NCI-H460 (cell line): ENCODE data around the gene PRSS22. TPM values are rescaled to one million over a fixed set of nuclear protein-coding genes. Genes with fewer than 3 reads are reported as not detected.
"Not testable (repeated sequence)": the region's sequence is repeated elsewhere in the genome, so short reads cannot be mapped to it uniquely, and the experiment has no call there.

Experiments
- DNase-seq: peaks from one replicate; pipeline ENCODE4 v3.0.0-alpha.2; 2016; ENCODE audit warnings: low read depth; ENCODE audit errors: extremely low read depth
- polyA plus RNA-seq: library from polyadenylated mRNA; depleted of rRNA; stranded (reverse); fragments of >200 nt; gene quantifications from 2 replicates; pipeline ENCODE4 v1.2.3, GENCODE V29; 2014; cell fraction: nucleus; rRNA removed
- total RNA-seq: library from RNA; depleted of rRNA; stranded (reverse); fragments of >200 nt; shearing (Covaris generic); gene quantifications from 2 replicates; pipeline ENCODE4 v1.2.3, GENCODE V29; 2014; rRNA removed

Gene PRSS22
- not detected in 2 replicates for total RNA-seq
- polyA plus RNA-seq = not detected in 2 replicates

GRCh38 chr16:2857451-2858244 is at the start of gene PRSS22:
PRSS22 (minus strand) TSS chr16:2858170; CDS start chr16:2858104, 66 bp downstream.
- no peak for DNase-seq

- DNase-seq = not testable (repeated sequence)
Observed at GRCh38 chr16:2907084-2907753, 49.2 kb upstream of the PRSS22 start.

DNA sequence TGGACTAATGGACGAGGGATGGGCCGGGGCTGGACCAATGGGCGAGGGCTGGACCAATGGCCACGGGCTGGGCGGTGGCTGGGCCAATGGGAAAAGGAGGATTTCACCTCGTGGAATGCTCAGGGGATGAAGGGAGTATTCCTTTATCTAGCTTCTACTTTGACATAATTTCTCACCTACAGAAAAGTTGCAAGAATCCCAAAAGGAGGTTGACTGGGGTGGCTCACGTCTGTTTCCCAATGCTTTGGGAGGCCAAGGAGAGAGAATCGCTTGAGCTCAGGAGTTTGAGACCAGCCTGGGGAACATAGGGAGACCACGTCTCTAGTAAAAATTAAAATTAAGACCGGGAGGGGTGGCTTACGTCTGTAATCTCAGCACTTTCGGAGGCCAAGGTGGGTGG is 48.0 kb upstream of the PRSS22 start:
- DNase-seq = no peak

GRCh38 chr16:2905241-2905987 is 47.4 kb upstream of the PRSS22 start:
- DNase-seq = peak; percentile 100

DNA sequence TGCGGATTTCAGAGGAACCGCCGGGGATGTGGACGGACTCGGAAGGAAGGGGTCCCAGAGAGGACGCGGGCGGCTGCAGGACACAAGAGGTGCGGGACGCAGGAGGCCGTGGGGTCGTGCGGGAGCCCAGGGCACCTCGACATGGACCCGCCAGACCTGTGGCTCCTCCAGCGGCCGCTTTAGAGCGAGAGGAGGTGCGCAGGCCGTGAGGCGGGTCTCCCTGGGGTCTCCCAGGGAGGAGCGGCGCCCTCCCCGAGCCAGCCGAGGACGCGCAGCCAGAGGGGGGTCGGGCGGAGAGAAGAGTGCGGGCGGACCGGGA is 46.9 kb upstream of the PRSS22 start:
- DNase-seq = no peak

DNA sequence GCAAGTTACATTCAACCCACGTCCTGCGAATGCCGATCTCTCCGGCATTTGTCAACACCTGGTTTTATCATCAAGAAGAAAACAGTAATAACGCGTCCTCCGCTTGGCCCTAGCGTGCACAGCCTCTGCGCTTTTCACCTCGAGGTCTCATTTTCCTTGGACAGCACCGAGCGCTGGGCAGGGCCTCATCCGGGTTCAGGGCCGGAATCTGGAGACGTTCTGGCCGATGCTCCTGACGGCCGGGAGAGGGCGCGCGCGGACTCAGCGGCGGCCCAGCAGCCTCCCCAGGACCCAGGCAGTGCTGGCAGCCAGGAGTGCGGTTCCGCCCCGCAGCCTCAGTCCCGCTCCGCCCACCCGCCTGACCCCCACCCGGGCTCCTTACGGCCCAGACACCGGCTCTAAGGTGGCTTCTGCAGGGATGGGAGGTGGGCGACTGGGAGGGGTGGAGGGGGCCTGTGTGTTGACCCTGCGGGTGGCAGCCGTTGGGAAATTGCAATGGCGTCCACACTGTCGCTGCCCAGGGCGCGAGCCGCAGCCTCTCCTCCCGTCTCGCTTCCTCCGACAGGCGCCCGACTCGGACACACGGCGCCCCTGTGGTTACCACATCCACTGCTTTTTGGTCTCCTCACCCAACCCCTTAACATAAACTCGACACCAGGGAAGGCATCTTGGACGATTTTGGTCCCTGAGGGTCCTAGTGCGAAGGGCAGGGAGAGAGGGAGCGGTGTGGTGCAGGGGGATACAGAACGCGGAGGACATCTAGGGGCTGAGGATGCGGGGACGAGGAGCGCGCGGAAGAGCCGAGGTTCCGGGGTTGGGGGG is 46.3 kb upstream of the PRSS22 start:
- DNase-seq = peak; percentile 82

GRCh38 chr16:2902337-2903130 is 44.6 kb upstream of the PRSS22 start:
- no peak for DNase-seq

DNA sequence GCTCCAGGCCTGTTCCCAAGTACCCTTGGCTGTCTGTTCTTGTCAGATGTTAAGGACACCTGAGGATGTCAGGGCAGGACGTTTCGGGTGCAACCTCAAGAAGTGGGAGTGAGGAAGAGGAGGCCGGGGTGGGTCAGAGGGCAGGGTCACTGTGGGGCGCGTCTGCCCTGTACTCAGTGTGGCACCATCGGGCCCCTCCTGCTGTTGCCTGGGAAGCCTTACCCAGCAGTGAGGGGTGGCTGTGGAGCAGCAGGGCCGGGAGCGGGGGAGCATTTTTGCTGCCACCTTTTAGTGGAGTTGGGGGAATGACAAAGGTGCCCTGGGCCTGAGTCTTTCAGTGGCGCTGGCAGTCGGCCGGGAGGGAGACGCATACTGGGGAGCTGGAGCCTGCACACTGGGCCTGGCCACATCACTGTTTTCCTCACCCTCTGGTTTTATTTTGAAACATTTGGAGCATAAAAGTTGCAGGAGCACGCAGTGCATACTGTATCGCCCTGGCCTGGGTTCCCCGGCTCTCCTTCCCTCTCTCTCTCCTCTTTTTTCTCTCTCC is 42.6 kb upstream of the PRSS22 start:
- no peak for DNase-seq

- DNase-seq = no peak
Observed at GRCh38 chr16:2899564-2900072, 41.6 kb upstream of the PRSS22 start.

GRCh38 chr16:2898831-2899563 is 41.0 kb upstream of the PRSS22 start:
- no peak for DNase-seq

DNA sequence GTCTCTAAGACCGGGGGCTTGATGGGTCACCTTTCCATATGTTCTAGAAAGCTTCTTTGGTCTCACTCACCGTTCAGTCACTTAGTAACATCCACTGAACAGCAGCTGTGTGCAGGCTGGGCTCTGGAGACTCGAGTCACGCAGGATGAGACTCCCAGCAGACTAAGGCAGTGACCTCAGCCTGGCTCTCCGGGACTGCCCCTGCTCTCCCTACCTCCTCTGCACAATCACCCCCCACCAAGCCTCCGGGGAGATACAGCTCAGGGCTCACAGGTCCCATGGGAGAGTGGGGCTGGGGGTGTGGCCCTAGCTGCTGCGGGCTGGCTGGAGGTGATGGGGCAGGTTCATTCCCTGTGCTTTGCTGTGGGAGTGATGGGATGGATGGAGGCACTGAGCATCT is 39.1 kb upstream of the PRSS22 start:
- no peak for DNase-seq

DNA sequence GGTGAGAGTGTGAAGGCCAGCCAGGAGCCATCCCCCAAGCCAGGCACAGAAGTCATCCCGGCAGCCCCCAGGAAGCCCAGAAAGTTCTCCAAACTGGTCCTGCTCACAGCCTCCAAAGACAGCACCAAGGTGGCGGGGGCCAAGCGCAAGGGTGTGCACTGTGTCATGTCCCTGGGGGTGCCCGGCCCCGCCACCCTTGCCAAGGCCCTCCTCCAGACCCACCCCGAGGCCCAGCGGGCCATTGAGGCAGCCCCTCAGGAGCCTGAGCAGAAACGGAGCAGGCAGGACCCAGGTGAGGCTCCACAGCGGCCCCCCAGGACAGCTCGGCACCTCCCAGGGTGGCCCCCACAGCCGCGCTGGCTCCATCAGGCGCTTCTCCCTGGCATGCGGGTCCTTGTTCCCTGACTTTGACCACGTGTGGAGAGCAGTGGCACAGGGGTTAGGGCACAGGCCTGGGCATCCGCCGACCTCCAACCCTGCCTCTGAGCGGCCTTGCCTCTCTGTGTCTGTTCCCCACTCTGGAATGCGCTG is 38.6 kb upstream of the PRSS22 start:
- no peak for DNase-seq

GRCh38 chr16:2895813-2896212 is 37.8 kb upstream of the PRSS22 start:
- no peak for DNase-seq

DNA sequence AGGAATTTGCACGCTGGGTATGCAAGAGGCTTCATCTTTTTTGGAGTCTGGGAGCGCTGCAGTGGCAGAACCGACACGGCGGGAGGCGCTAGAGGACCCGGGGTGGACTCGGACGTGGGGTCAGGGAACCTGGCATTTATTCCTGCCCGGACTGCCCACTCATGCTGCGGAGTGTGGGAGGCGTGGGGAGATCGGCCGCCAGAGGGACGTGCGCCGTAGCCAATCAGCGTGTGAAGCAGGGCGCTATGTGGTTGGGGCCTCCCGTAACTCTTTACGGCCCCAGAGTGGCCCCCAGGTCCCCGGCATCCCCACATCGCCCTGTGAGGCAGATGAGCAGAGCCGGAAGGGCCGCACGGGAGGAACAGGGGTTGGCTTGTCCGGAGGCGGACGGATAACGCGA is 36.3 kb upstream of the PRSS22 start:
- DNase-seq = no peak

- no peak for DNase-seq
Observed at GRCh38 chr16:2884041-2884451, 26.1 kb upstream of the PRSS22 start.

GRCh38 chr16:2883458-2883908 is 25.5 kb upstream of the PRSS22 start:
- no peak for DNase-seq

GRCh38 chr16:2882650-2883457 is 24.9 kb upstream of the PRSS22 start, which contains the start of gene FLYWCH2:
FLYWCH2 (plus strand) TSS chr16:2883215; CDS start chr16:2896450, 13,235 bp downstream.
- peak; percentile 99 for DNase-seq
